Left lung (tissue), 10 donors: ENCODE measurements around the gene POGLUT3. TPM values are rescaled to one million over a fixed set of nuclear protein-coding genes. Genes with fewer than 3 reads are reported as not detected.
A peak's percentile ranks its signal among the peaks of the same experiment; 100 is the strongest.

Experiments used
- ATAC-seq: fragments of 200-7000 bp; cut with Tn5 transposase; one replicate; pipeline ENCODE4 v1.9.1; 2020; ENCODE audit warnings: moderate library complexity
- DNase-seq, 4 donors: peaks; one replicate each; pipeline ENCODE4 v3.0.0-alpha.2; 2013 to 2020
- H3K27ac ChIP-seq, 2 donors: fragments of 200-600 bp; sonication (generic) in 1 of 2; one replicate each; pipeline versions ENCODE4 v1.5.0 to v1.8.0; 2020 to 2021
- H3K27me3 ChIP-seq, 2 donors: fragments of 200-600 bp; sonication (generic) in 1 of 2; one replicate each; pipeline versions ENCODE4 v1.5.0 to v1.8.0; 2020 to 2021
- H3K36me3 ChIP-seq, 2 donors: fragments of 200-600 bp; sonication (generic) in 1 of 2; one replicate each; pipeline versions ENCODE4 v1.5.0 to v1.8.0; 2020 to 2021
- H3K4me1 ChIP-seq, 2 donors: fragments of 200-600 bp; one replicate each; pipeline ENCODE4 v1.8.0; 2021
- H3K4me3 ChIP-seq, 2 donors: fragments of 200-600 bp; sonication (generic) in 1 of 2; one replicate each; pipeline versions ENCODE4 v1.5.0 to v1.8.0; 2020 to 2021; ENCODE audit warnings: mild to moderate bottlenecking in 1 of 2
- H3K9me3 ChIP-seq, 2 donors: fragments of 200-600 bp; sonication (generic) in 1 of 2; one replicate each; pipeline versions ENCODE4 v1.5.0 to v1.8.0; 2020 to 2021
- intact Hi-C, 2 donors: fragments of 100-400 bp; cut with DNase I; formaldehyde crosslinking; loops; one replicate each; pipeline versions ENCODE4 v1.11.2 to v1.14.2; 2022
- polyA plus RNA-seq, 6 donors: library from polyadenylated mRNA; unstranded; fragments of 120-200 nt; gene quantifications; one replicate each; pipeline ENCODE4 v1.2.1, GENCODE V29; 2013; ENCODE audit not compliant: insufficient read length in 6 of 6
- total RNA-seq, 2 donors: library from RNA; stranded (reverse); fragmentation: NEBNext Ultra II Directional; extraction: Animal tissue kit (Norgen Biotek cat#: 25700); gene quantifications; one replicate each; pipeline ENCODE4 v1.2.1, GENCODE V29; 2021
- TF ChIP-seq, protein P1 (sequence below), 2 donors: fragments of 200-600 bp; sonication (generic) in 1 of 2; IDR thresholded peaks; one replicate each; pipeline versions ENCODE4 v1.5.0 to v1.8.0; 2021; ENCODE audit warnings: antibody characterized with exemption in 2 of 2
- donor health status: DM: no; HTN: yes; CAD: no.
- donor health status: DM: no; HTN: no; CAD: no.

Gene POGLUT3
- total and polyA plus RNA-seq, 8 donors = 27.4 to 77.7 (median 65.6) TPM

GRCh38 chr11:108541531-108541930 is 43.3 kb upstream of the POGLUT3 start:
- H3K27me3 ChIP-seq = no peaks in the 10 kb centered on the region
- intact Hi-C loops = no loop called here
- no peak overlapping the region for H3K4me3 ChIP-seq
- H3K4me1 ChIP-seq = no peaks in the 10 kb centered on the region
- TF ChIP-seq, protein P1, sequence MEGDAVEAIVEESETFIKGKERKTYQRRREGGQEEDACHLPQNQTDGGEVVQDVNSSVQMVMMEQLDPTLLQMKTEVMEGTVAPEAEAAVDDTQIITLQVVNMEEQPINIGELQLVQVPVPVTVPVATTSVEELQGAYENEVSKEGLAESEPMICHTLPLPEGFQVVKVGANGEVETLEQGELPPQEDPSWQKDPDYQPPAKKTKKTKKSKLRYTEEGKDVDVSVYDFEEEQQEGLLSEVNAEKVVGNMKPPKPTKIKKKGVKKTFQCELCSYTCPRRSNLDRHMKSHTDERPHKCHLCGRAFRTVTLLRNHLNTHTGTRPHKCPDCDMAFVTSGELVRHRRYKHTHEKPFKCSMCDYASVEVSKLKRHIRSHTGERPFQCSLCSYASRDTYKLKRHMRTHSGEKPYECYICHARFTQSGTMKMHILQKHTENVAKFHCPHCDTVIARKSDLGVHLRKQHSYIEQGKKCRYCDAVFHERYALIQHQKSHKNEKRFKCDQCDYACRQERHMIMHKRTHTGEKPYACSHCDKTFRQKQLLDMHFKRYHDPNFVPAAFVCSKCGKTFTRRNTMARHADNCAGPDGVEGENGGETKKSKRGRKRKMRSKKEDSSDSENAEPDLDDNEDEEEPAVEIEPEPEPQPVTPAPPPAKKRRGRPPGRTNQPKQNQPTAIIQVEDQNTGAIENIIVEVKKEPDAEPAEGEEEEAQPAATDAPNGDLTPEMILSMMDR (IDR thresholded peaks at IDR 0.05) = no peak
- H3K9me3 ChIP-seq = no peaks in the 10 kb centered on the region
- ATAC-seq (no peak), DNase-seq (no peak)
- no peaks in the 10 kb centered on the region for H3K36me3 ChIP-seq
- H3K27ac ChIP-seq = no peak overlapping the region

GRCh38 chr11:108538502-108538901 is 40.3 kb upstream of the POGLUT3 start:
- Histone ChIP-seq H3K4me1 (no peaks in the 10 kb centered on the region), H3K4me3 (no peak overlapping the region), H3K9me3 (no peaks in the 10 kb centered on the region), H3K27me3 (no peaks in the 10 kb centered on the region), H3K27ac (peak overlapping the region in 1 of 2 donors; percentile 40), H3K36me3 (no peaks in the 10 kb centered on the region)
- intact Hi-C loops = no loop called here
- no peak for DNase-seq
- TF ChIP-seq, protein P1 (IDR thresholded peaks at IDR 0.05) = no peak
- ATAC-seq = peak; percentile 17

- ATAC-seq (peak; percentile 80), DNase-seq (peak in 3 of 4 donors; percentile 67 to 81 (median 73))
- Histone ChIP-seq H3K27ac (peak overlapping the region in 1 of 2 donors; percentile 54), H3K4me3 (no peak overlapping the region), H3K9me3 (no peaks in the 10 kb centered on the region), H3K4me1 (no peaks in the 10 kb centered on the region), H3K27me3 (no peaks in the 10 kb centered on the region), H3K36me3 (no peaks in the 10 kb centered on the region)
- TF ChIP-seq, protein P1 (IDR thresholded peaks at IDR 0.05) = no peak
- intact Hi-C loops = no loop called here
These were observed 39.8 kb upstream of the POGLUT3 start for GRCh38 chr11:108538022-108538424.

- H3K27me3 ChIP-seq = no peaks in the 10 kb centered on the region
- ATAC-seq (peak; percentile 57), DNase-seq (no peak)
- no peaks in the 10 kb centered on the region for H3K4me1 ChIP-seq
- H3K4me3 ChIP-seq = no peak overlapping the region
- TF ChIP-seq, protein P1 (IDR thresholded peaks at IDR 0.05) = no peak
- intact Hi-C loops = no loop called here
- H3K27ac ChIP-seq = no peak overlapping the region
- H3K36me3 ChIP-seq = no peaks in the 10 kb centered on the region
- H3K9me3 ChIP-seq = no peaks in the 10 kb centered on the region
These were observed 38.6 kb upstream of the POGLUT3 start for GRCh38 chr11:108536783-108537182.

DNA sequence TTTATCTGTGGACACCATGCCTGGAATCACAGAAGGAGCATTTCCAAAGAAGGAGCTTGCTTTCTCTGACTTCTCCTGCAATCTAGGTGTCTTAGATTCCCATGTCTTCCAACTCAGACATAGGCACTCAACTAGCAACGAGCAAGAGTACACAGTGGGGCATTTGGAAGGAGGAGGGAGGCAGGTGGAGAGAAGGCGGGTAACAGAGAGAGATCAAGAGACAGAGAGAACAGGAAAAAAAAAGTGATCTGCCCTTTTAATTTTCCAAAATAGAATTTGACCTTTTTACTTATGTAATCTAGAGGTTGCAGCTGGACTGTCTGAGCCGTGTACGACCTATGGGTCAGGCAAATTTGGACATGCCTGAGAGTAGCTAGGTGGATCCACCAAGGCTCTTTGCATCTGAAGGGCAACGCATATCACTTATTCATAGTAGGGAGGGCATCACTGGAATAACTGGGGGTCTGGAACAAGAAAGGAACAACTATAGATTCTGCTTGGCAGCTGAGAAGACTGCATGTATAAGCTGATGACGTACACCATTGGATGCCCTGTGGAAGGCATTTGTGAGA is 37.3 kb upstream of the POGLUT3 start:
- no peak for ATAC-seq
- DNase-seq = no peak
- intact Hi-C loops = no loop called here
- Histone ChIP-seq H3K4me1 (no peaks in the 10 kb centered on the region), H3K36me3 (no peaks in the 10 kb centered on the region), H3K27me3 (no peaks in the 10 kb centered on the region), H3K9me3 (no peaks in the 10 kb centered on the region), H3K27ac (no peak overlapping the region), H3K4me3 (no peak overlapping the region)
- TF ChIP-seq, protein P1 (IDR thresholded peaks at IDR 0.05) = no peak
